Amniotic stem cell (primary cell): ENCODE results near the gene EXPH5.

Experiments used
- DNase-seq: peaks from one replicate; lab custom pipeline; 2025; lab: John Stamatoyannopoulos, UW

EXPH5 gene

GRCh38 chr11:108508653-108509593, 84.6 kb downstream of the EXPH5 start:
- no peak for DNase-seq

- DNase-seq, result no peak
Measured at GRCh38 chr11:108501396-108501795, 92.2 kb downstream of the EXPH5 start.

- no peak for DNase-seq
Measured at GRCh38 chr11:108500721-108501120, 92.8 kb downstream of the EXPH5 start.

GRCh38 chr11:108500169-108500568, 93.4 kb downstream of the EXPH5 start:
- no peak for DNase-seq

- DNase-seq, result no peak
Measured at GRCh38 chr11:108498816-108499408, 94.7 kb downstream of the EXPH5 start.

GRCh38 chr11:108498046-108498815, 95.3 kb downstream of the EXPH5 start, which contains the start of gene POGLUT3:
TSS of gene POGLUT3 (minus strand) at chr11:108498384. CDS start at chr11:108498366, 18 bp downstream.
- DNase-seq, result no peak

GRCh38 chr11:108497317-108498045, 96.1 kb downstream of the EXPH5 start:
- peak; percentile 94 for DNase-seq

- no peak for DNase-seq
Measured at GRCh38 chr11:108496643-108497256, 96.8 kb downstream of the EXPH5 start.

- no peak for DNase-seq
Measured at GRCh38 chr11:108495326-108495725, 98.2 kb downstream of the EXPH5 start.

GRCh38 chr11:108494182-108494581, 99.4 kb downstream of the EXPH5 start:
- DNase-seq, result no peak

GRCh38 chr11:108491936-108492335, 101.6 kb downstream of the EXPH5 start:
- no peak for DNase-seq

GRCh38 chr11:108486828-108487227, 106.7 kb downstream of the EXPH5 start:
- no peak for DNase-seq

GRCh38 chr11:108486331-108486730, 107.2 kb downstream of the EXPH5 start:
- no peak for DNase-seq

- DNase-seq, result no peak
Measured at GRCh38 chr11:108483163-108483562, 110.4 kb downstream of the EXPH5 start.

- no peak for DNase-seq
Measured at GRCh38 chr11:108474664-108475463, 118.7 kb downstream of the EXPH5 start.

- DNase-seq, result no peak
Measured at GRCh38 chr11:108472681-108473080, 120.9 kb downstream of the EXPH5 start.

GRCh38 chr11:108468478-108468864, 125.1 kb downstream of the EXPH5 start:
- no peak for DNase-seq

GRCh38 chr11:108467091-108467823, 126.3 kb downstream of the EXPH5 start, which contains the start of gene C11orf65:
TSS of gene C11orf65 (minus strand) at chr11:108467529. CDS start at chr11:108461559, 5,970 bp downstream.
- DNase-seq, result peak; percentile 96

GRCh38 chr11:108466405-108466804, 127.2 kb downstream of the EXPH5 start:
- DNase-seq, result no peak
